Colonic mucosa (tissue), 4 donors: ENCODE data around the gene TSC1. TPM values are rescaled to one million over a fixed set of nuclear protein-coding genes. Genes with fewer than 3 reads are reported as not detected.

ENCODE experiments used
- DNase-seq: peaks from one replicate; pipeline ENCODE4 v3.0.0-alpha.2; 2020
- H3K27ac ChIP-seq: fragments of 200-600 bp; one replicate; pipeline ENCODE4 v1.8.0; 2021
- H3K27me3 ChIP-seq: fragments of 200-600 bp; one replicate; pipeline ENCODE4 v1.8.0; 2021
- H3K36me3 ChIP-seq: fragments of 200-600 bp; one replicate; pipeline ENCODE4 v1.8.0; 2021
- H3K4me1 ChIP-seq: fragments of 200-600 bp; one replicate; pipeline ENCODE4 v1.8.0; 2021; ENCODE audit warnings: mild to moderate bottlenecking
- H3K4me3 ChIP-seq: fragments of 200-600 bp; one replicate; pipeline ENCODE4 v1.8.0; 2021
- H3K9ac ChIP-seq, 2 donors: one replicate each; pipeline ENCODE4 v1.7.0; 2013; ENCODE audit warnings: control low read depth in 2 of 2, low read depth in 2 of 2, low read length in 2 of 2
- H3K9me3 ChIP-seq: fragments of 200-600 bp; one replicate; pipeline ENCODE4 v1.8.0; 2021
- CTCF ChIP-seq: fragments of 200-600 bp; IDR thresholded peaks from one replicate; pipeline ENCODE4 v1.8.0; 2022; ENCODE audit warnings: antibody characterized with exemption, mild to moderate bottlenecking
- intact Hi-C: fragments of 100-400 bp; cut with DNase I; formaldehyde crosslinking; loops from one replicate; pipeline ENCODE4 v1.14.1; 2022
- total RNA-seq, 2 donors: library from RNA; stranded (reverse); fragmentation: NEBNext Ultra II Directional in 1 of 2; extraction: Animal tissue kit (Norgen Biotek cat#: 25700) in 1 of 2; gene quantifications; one replicate each; pipeline ENCODE4 v1.2.1, GENCODE V29; 2021
- donor health status: healthy.
- donor health status: DM: no; HTN: no; CAD: no.
- donor health status: DM: no; HTN: no; CAD: no.

Gene TSC1
- total RNA-seq, 2 donors from 2014 or later = 29.4 to 46.6 TPM

DNA sequence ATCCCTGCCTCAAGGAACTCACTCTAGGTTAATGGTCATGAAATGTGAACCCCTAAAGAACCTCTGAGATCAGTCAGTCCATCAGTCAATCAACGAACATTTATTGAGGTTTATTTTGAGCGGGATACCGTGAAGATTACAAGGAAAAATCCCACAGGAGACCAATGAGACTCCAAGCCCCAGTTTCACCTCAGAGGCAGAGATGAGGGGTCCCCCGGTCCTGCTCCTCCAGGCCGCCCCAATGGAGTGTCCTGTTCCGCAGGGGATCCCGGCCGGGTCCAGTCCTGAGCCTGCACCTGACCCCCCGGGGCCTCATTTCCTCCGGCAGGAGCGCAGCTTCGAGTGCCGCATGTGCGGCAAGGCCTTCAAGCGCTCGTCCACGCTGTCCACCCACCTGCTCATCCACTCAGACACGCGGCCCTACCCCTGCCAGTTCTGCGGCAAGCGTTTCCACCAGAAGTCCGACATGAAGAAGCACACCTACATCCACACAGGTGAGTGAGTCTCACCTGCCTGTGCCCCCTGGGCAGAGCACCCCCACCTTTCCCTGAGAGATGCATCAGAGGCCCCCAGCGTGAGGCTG, 45.1 kb upstream of the TSC1 start:
- no peak for DNase-seq
- intact Hi-C loops = no loop called here
- H3K9me3 ChIP-seq = no peaks in the 10 kb centered on the region
- H3K36me3 ChIP-seq = no peaks in the 10 kb centered on the region
- no peak overlapping the region for H3K4me3 ChIP-seq
- peaks cover 3% of the 10 kb centered on the region for H3K27me3 ChIP-seq
- H3K4me1 ChIP-seq = no peaks in the 10 kb centered on the region
- H3K9ac ChIP-seq = no peak overlapping the region
- H3K27ac ChIP-seq = no peak overlapping the region
- TF ChIP-seq CTCF = no peak

DNA sequence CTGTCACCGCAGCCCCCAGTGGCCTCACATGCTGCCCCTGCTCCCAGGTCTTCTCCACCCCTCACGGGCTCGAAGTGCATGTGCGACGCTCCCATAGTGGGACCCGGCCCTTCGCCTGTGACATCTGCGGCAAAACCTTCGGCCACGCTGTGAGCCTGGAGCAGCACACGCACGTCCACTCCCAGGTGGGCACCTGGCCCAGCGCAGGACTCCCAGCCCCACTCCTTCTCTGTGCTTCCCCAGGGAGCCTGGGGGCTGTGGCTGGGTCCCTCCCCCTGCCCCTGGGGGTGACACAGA, 44.5 kb upstream of the TSC1 start:
- Histone ChIP-seq H3K27me3 (peaks cover 3% of the 10 kb centered on the region), H3K4me3 (no peak overlapping the region), H3K27ac (no peak overlapping the region), H3K9me3 (no peaks in the 10 kb centered on the region), H3K9ac (no peak overlapping the region), H3K4me1 (no peaks in the 10 kb centered on the region), H3K36me3 (no peaks in the 10 kb centered on the region)
- no peak for DNase-seq
- intact Hi-C loops = no loop called here
- no peak for TF ChIP-seq CTCF

- no peaks in the 10 kb centered on the region for H3K4me1 ChIP-seq
- no peaks in the 10 kb centered on the region for H3K36me3 ChIP-seq
- peaks cover 3% of the 10 kb centered on the region for H3K27me3 ChIP-seq
- TF ChIP-seq CTCF = no peak
- intact Hi-C loops = no loop called here
- H3K4me3 ChIP-seq = no peak overlapping the region
- no peak for DNase-seq
- no peak overlapping the region for H3K9ac ChIP-seq
- H3K27ac ChIP-seq = no peak overlapping the region
- no peaks in the 10 kb centered on the region for H3K9me3 ChIP-seq
These were observed 44.0 kb upstream of the TSC1 start for GRCh38 chr9:132988244-132989013.

DNA sequence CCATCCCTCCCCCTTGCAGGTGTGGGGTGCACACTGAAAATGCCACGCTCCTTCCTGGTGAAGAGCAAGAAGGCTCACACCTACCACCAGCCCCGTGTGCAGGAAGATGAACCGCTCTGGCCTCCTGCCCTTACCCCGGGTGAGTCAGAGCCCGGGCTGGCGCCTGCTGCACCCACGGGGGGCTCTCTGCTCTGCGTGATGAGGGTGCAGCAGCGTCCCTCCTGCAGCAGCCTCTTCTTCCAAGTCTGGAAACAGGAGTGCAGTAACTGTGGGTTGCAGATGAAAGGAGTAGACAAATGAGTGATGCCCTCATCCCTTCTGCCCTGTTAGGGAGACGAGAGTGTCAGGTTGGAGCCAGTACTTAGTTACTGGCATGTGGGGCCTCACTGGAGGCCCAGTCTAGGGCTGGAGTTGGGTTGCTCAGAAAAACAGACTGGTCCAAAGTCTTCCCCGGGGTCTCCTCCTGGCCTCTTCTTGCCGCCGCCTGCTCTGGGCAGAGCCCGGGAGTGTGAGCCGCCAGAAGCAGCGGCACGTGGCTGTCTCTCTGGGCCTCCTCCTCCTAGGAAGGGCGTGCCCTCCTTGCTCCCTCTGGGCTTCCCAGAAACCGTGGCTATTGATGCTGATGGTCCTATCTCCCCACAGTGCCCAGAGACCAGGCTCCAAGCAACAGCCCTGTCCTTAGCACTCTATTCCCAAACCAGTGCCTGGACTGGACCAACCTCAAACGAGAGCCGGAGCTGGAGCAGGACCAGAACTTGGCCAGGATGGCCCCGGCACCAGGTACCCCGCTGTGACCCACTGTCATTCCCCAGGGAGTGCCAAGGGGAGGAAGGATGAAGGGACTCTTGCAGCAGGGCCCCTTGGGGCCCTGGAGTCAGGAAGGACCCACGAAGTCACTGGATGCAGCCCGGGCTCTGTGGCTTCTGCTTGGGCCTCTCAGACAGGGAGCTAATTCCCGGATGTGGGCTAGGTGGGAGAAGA, 42.5 kb upstream of the TSC1 start:
- no peak overlapping the region for H3K27ac ChIP-seq
- no peak for DNase-seq
- no peaks in the 10 kb centered on the region for H3K4me1 ChIP-seq
- TF ChIP-seq CTCF = no peak
- no peak overlapping the region for H3K4me3 ChIP-seq
- H3K9ac ChIP-seq = no peak overlapping the region
- no peaks in the 10 kb centered on the region for H3K9me3 ChIP-seq
- intact Hi-C loops = no loop called here
- H3K27me3 ChIP-seq = peaks cover 3% of the 10 kb centered on the region
- no peaks in the 10 kb centered on the region for H3K36me3 ChIP-seq

DNA sequence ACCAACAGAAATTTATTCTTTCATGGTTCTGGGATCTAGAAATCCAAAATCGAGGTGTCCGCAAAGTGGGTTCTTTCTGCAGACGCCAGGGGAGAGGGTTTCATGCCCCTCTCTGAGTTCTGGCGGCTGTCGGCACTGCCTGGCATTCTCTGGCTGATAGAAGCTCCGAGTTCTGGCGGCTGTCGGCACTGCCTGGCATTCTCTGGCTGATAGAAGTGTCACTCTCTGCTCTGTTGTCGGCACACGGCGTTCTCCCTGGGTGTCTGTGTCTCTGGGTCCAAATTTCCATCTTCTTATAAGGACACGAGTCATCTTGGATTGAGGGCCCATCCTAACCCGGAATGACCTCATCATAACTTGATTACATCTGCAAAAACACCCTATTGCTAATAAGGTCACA, 41.7 kb upstream of the TSC1 start:
- Histone ChIP-seq H3K9me3 (no peaks in the 10 kb centered on the region), H3K36me3 (no peaks in the 10 kb centered on the region), H3K4me1 (no peaks in the 10 kb centered on the region), H3K4me3 (no peak overlapping the region), H3K27ac (no peak overlapping the region), H3K9ac (no peak overlapping the region), H3K27me3 (peaks cover 3% of the 10 kb centered on the region)
- no peak for TF ChIP-seq CTCF
- intact Hi-C loops = no loop called here
- no peak for DNase-seq
